Gastroesophageal sphincter (tissue), 4 donors: ENCODE results near the gene TBC1D14. TPM values are rescaled to one million over a fixed set of nuclear protein-coding genes. Genes with fewer than 3 reads are reported as not detected.

Experiments
- ATAC-seq: fragments of 150-250 bp; one replicate; pipeline ENCODE4 v1.9.1; 2016; ENCODE audit warnings: mild to moderate bottlenecking, moderate library complexity
- H3K27ac ChIP-seq, 4 donors: fragments of 200-600 bp; sonication (generic) in 3 of 4; 1 replicate in 3 of 4; 2 replicates in 1 of 4; pipeline ENCODE4 v1.5.1; 2016 to 2019
- H3K27me3 ChIP-seq: fragments of 200-600 bp; sonication (generic); one replicate; pipeline ENCODE4 v1.5.1; 2019
- H3K36me3 ChIP-seq, 2 donors: fragments of 200-600 bp; sonication (generic); one replicate each; pipeline ENCODE4 v1.5.1; 2019; ENCODE audit warnings: control low read depth in 1 of 2
- H3K4me1 ChIP-seq, 3 donors: fragments of 200-600 bp; sonication (generic); 1 replicate in 2 of 3; 2 replicates in 1 of 3; pipeline ENCODE4 v1.5.1; 2016 to 2019; ENCODE audit warnings: control low read depth in 2 of 3
- H3K4me3 ChIP-seq, 2 donors: fragments of 200-600 bp; sonication (generic); one replicate each; pipeline ENCODE4 v1.5.1; 2019; ENCODE audit warnings: mild to moderate bottlenecking in 1 of 2, moderate library complexity in 1 of 2
- H3K9me3 ChIP-seq, 3 donors: fragments of 200-600 bp; sonication (generic); one replicate each; pipeline ENCODE4 v1.5.1; 2017 to 2019; ENCODE audit warnings: control low read depth in 2 of 3
- CTCF ChIP-seq, 4 experiments: fragments of 200-600 bp in 2 of 4; fragments of 450-650 bp in 2 of 4; sonication (generic) in 1 of 4; IDR thresholded peaks; one replicate each; pipeline ENCODE4 v1.5.1; 2017 to 2019; ENCODE audit warnings: antibody characterized with exemption in 4 of 4, mild to moderate bottlenecking in 2 of 4, moderate library complexity in 2 of 4
- EP300 ChIP-seq: sonication (generic); formaldehyde crosslinking; IDR thresholded peaks from one replicate; pipeline ENCODE4 v1.6.1; 2017; ENCODE audit warnings: antibody characterized with exemption, mild to moderate bottlenecking
- POLR2A ChIP-seq, 2 donors: fragments of 450-650 bp; IDR thresholded peaks; one replicate each; pipeline ENCODE4 v1.6.1; 2017; ENCODE audit warnings: antibody characterized with exemption in 2 of 2, mild to moderate bottlenecking in 2 of 2, moderate library complexity in 1 of 2
- POLR2AphosphoS5 ChIP-seq: sonication (generic); formaldehyde crosslinking; IDR thresholded peaks from one replicate; pipeline ENCODE4 v1.6.1; 2017; ENCODE audit warnings: antibody characterized with exemption
- WGBS, 2 donors: methylation state at CpG; one replicate each; pipeline ENCODE4 v1.1.5; 2018; ENCODE audit warnings: low coverage in 1 of 2; 5-methylcytosine and 5-hydroxymethylcytosine counted together
- total RNA-seq, 4 donors: library from RNA; depleted of rRNA; stranded (reverse); fragments of >200 nt; gene quantifications; one replicate each; pipeline ENCODE4 v1.1.0, GENCODE V29; 2016

TBC1D14 gene
- total RNA-seq, 4 donors from 2014 or later, result 42.5 to 54.2 (median 45.0) TPM

- Histone ChIP-seq H3K27ac (no peak overlapping the region), H3K4me1 (peaks cover 0 to 35% (median 13%) of the 10 kb centered on the region in 3 donors)
- no peak for ATAC-seq
Measured at GRCh38 chr4:6945052-6945409, 35.4 kb downstream of the TBC1D14 start.

GRCh38 chr4:6946497-6946896 is 36.9 kb downstream of the TBC1D14 start:
- peaks cover 0 to 6% of the 10 kb centered on the region in 2 donors for H3K36me3 ChIP-seq
- no peak overlapping the region for H3K4me3 ChIP-seq
- peaks cover 0 to 23% (median 9%) of the 10 kb centered on the region in 3 donors for H3K4me1 ChIP-seq
- WGBS, 2 donors, result 93 to 100% methylated on average over 3 to 7 of the region's 7 CpGs
- no peak for TF ChIP-seq POLR2A (IDR thresholded peaks at IDR 0.05)
- TF ChIP-seq POLR2AphosphoS5, result no peak
- no peak for TF ChIP-seq CTCF (IDR thresholded peaks at IDR 0.05)
- TF ChIP-seq EP300, result no peak
- ATAC-seq, result no peak
- H3K27me3 ChIP-seq, result no peaks in the 10 kb centered on the region
- no peaks in the 10 kb centered on the region for H3K9me3 ChIP-seq
- H3K27ac ChIP-seq, result no peak overlapping the region

More at GRCh38 chr4:6945052-6945409, 35.4 kb downstream of the TBC1D14 start:
- H3K27me3 ChIP-seq, result no peaks in the 10 kb centered on the region
- WGBS, 2 donors, result 100% methylated on average over 2 of the region's 2 CpGs
- TF ChIP-seq CTCF (IDR thresholded peaks at IDR 0.05), result no peak
- TF ChIP-seq POLR2AphosphoS5, result no peak
- TF ChIP-seq EP300, result no peak
- TF ChIP-seq POLR2A (IDR thresholded peaks at IDR 0.05), result no peak
- H3K36me3 ChIP-seq, result peaks cover 0 to 6% of the 10 kb centered on the region in 2 donors
- H3K9me3 ChIP-seq, result no peaks in the 10 kb centered on the region
- no peak overlapping the region for H3K4me3 ChIP-seq

- Histone ChIP-seq H3K36me3 (peaks cover 0 to 6% of the 10 kb centered on the region in 2 donors), H3K4me1 (peaks cover 0 to 7% (median 0%) of the 10 kb centered on the region in 3 donors), H3K27ac (no peak overlapping the region), H3K4me3 (no peak overlapping the region), H3K9me3 (no peaks in the 10 kb centered on the region), H3K27me3 (no peaks in the 10 kb centered on the region)
- ATAC-seq, result no peak
- TF ChIP-seq CTCF (IDR thresholded peaks at IDR 0.05) (no peak), POLR2AphosphoS5 (no peak), EP300 (no peak), POLR2A (IDR thresholded peaks at IDR 0.05) (no peak)
- 93% methylated on average over 3 of the region's 3 CpGs for WGBS, 2 donors
Measured at GRCh38 chr4:6948134-6948460, 38.5 kb downstream of the TBC1D14 start.

- H3K27ac ChIP-seq, result no peak overlapping the region
- no peak for ATAC-seq
Measured at GRCh38 chr4:6951880-6952381, 42.3 kb downstream of the TBC1D14 start.

More at GRCh38 chr4:6951880-6952381, 42.3 kb downstream of the TBC1D14 start:
- no peaks in the 10 kb centered on the region for H3K36me3 ChIP-seq
- WGBS, 2 donors, result 95 to 96% methylated on average over 3 to 12 of the region's 13 CpGs
- no peaks in the 10 kb centered on the region for H3K9me3 ChIP-seq
- H3K27me3 ChIP-seq, result no peaks in the 10 kb centered on the region
- no peak overlapping the region for H3K4me3 ChIP-seq
- peaks cover 0 to 26% (median 6%) of the 10 kb centered on the region in 3 donors for H3K4me1 ChIP-seq
- TF ChIP-seq POLR2AphosphoS5, result no peak
- TF ChIP-seq CTCF (IDR thresholded peaks at IDR 0.05), result no peak
